Liver (tissue), 9 donors: ENCODE measurements around the gene NCOA4. TPM values are rescaled to one million over a fixed set of nuclear protein-coding genes. Genes with fewer than 3 reads are reported as not detected.
A peak's percentile ranks its signal among the peaks of the same experiment; 100 is the strongest.

Source experiments
- DNase-seq: peaks from one replicate; pipeline ENCODE4 v3.0.0-alpha.2; 2017; ENCODE audit warnings: low spot score
- H3K27ac ChIP-seq, 2 donors: one replicate each; pipeline ENCODE4 v1.7.0; 2013; ENCODE audit warnings: inconsistent platforms in 2 of 2, low read length in 2 of 2, control low read depth in 1 of 2, low read depth in 1 of 2, mild to moderate bottlenecking in 1 of 2
- H3K27me3 ChIP-seq, 4 donors: one replicate each; pipeline versions ENCODE4 v1.6.1 to v1.7.0; 2013; ENCODE audit warnings: low read length in 3 of 4, inconsistent platforms in 1 of 4, mild to moderate bottlenecking in 1 of 4, moderate library complexity in 1 of 4; ENCODE audit not compliant: control insufficient read depth in 4 of 4, insufficient read depth in 4 of 4
- H3K36me3 ChIP-seq, 4 donors: one replicate each; pipeline versions ENCODE4 v1.6.1 to v1.7.0; 2013; ENCODE audit warnings: low read length in 3 of 4, mild to moderate bottlenecking in 3 of 4, low read depth in 1 of 4, moderate library complexity in 1 of 4; ENCODE audit not compliant: control insufficient read depth in 4 of 4, insufficient read depth in 3 of 4
- H3K4me1 ChIP-seq, 4 donors: one replicate each; pipeline versions ENCODE4 v1.6.1 to v1.7.0; 2013; ENCODE audit warnings: low read length in 3 of 4, mild to moderate bottlenecking in 3 of 4, moderate library complexity in 1 of 4; ENCODE audit not compliant: control insufficient read depth in 4 of 4, insufficient read depth in 4 of 4
- H3K4me3 ChIP-seq, 3 donors: one replicate each; pipeline versions ENCODE4 v1.6.1 to v1.7.0; 2013; ENCODE audit warnings: low read length in 3 of 3, control low read depth in 1 of 3, low read depth in 1 of 3, mild to moderate bottlenecking in 1 of 3
- H3K9ac ChIP-seq, 2 donors: one replicate each; pipeline ENCODE4 v1.7.0; 2013; ENCODE audit warnings: low read length in 2 of 2, mild to moderate bottlenecking in 2 of 2, moderate library complexity in 2 of 2, control low read depth in 1 of 2, low read depth in 1 of 2
- H3K9me3 ChIP-seq, 4 donors: one replicate each; pipeline versions ENCODE4 v1.6.1 to v1.7.0; 2013; ENCODE audit warnings: low read length in 3 of 4; ENCODE audit not compliant: control insufficient read depth in 4 of 4
- EGR1 ChIP-seq, 2 donors: IDR thresholded peaks; 2 replicates each; pipeline ENCODE4 v1.6.1; 2016 to 2018; ENCODE audit warnings: antibody characterized with exemption in 2 of 2, low read depth in 2 of 2
- FOXA1 ChIP-seq: IDR thresholded peaks from 2 replicates; pipeline ENCODE4 v1.6.1; 2016; ENCODE audit warnings: antibody characterized with exemption
- FOXA2 ChIP-seq: IDR thresholded peaks from 2 replicates; pipeline ENCODE4 v1.6.1; 2016; ENCODE audit warnings: antibody characterized with exemption
- GABPA ChIP-seq, 2 donors: IDR thresholded peaks in 1 of 2; conservative IDR thresholded peaks in 1 of 2; 2 replicates each; pipeline ENCODE4 v1.6.1; 2016; ENCODE audit warnings: antibody characterized with exemption in 2 of 2, mild to moderate bottlenecking in 1 of 2, moderate library complexity in 1 of 2
- HNF4A ChIP-seq, 2 donors: conservative IDR thresholded peaks; 2 replicates each; pipeline ENCODE4 v1.6.1; 2016; ENCODE audit warnings: antibody characterized with exemption in 2 of 2, mild to moderate bottlenecking in 2 of 2
- HNF4G ChIP-seq: IDR thresholded peaks from 2 replicates; pipeline ENCODE4 v1.6.1; 2016; ENCODE audit warnings: antibody characterized with exemption
- JUND ChIP-seq, 2 donors: IDR thresholded peaks; 2 replicates each; pipeline ENCODE4 v1.6.1; 2016; ENCODE audit warnings: antibody characterized with exemption in 2 of 2
- MAX ChIP-seq: IDR thresholded peaks from 2 replicates; pipeline ENCODE4 v1.6.1; 2016; ENCODE audit warnings: antibody characterized with exemption
- NR2F2 ChIP-seq: IDR thresholded peaks from 2 replicates; pipeline ENCODE4 v1.6.1; 2016; ENCODE audit warnings: antibody characterized with exemption
- RAD21 ChIP-seq, 2 donors: IDR thresholded peaks; 2 replicates each; pipeline ENCODE4 v1.6.1; 2016; ENCODE audit warnings: antibody characterized with exemption in 2 of 2, mild to moderate bottlenecking in 2 of 2
- REST ChIP-seq: IDR thresholded peaks from 2 replicates; pipeline ENCODE4 v1.6.1; 2016; ENCODE audit warnings: antibody characterized with exemption, mild to moderate bottlenecking
- RXRA ChIP-seq, 2 donors: IDR thresholded peaks; 2 replicates each; pipeline ENCODE4 v1.6.1; 2017 to 2018; ENCODE audit warnings: antibody characterized with exemption in 2 of 2, mild to moderate bottlenecking in 1 of 2
- SP1 ChIP-seq: IDR thresholded peaks from 2 replicates; pipeline ENCODE4 v1.6.1; 2018; ENCODE audit warnings: antibody characterized with exemption, mild to moderate bottlenecking
- TAF1 ChIP-seq: conservative IDR thresholded peaks from 2 replicates; pipeline ENCODE4 v1.6.1; 2016; ENCODE audit warnings: antibody characterized with exemption, mild to moderate bottlenecking
- YY1 ChIP-seq: IDR thresholded peaks from 2 replicates; pipeline ENCODE4 v1.6.1; 2016; ENCODE audit warnings: antibody characterized with exemption, mild to moderate bottlenecking
- WGBS: extraction: QIAGEN DNeasy Blood & Tissue Kit; methylation state at CpG from one replicate; pipeline ENCODE4 v1.1.7; 2013; 5-methylcytosine and 5-hydroxymethylcytosine counted together
- polyA plus RNA-seq, 2 donors: library from polyadenylated mRNA; stranded (reverse) in 1 of 2; unstranded in 1 of 2; fragments of 200-250 nt in 1 of 2; fragments of >200 nt in 1 of 2; fragmentation: Nextera tagmentation in 1 of 2; extraction: Ambion mirVana in 1 of 2; gene quantifications; one replicate each; pipeline versions ENCODE4 v1.2.1 to v1.2.3, GENCODE V29; 2013 to 2015
- total RNA-seq, 2 donors: library from RNA; depleted of rRNA; stranded (reverse); fragments of >200 nt; gene quantifications; one replicate each; pipeline ENCODE4 v1.2.3, GENCODE V29; 2014
- TF ChIP-seq, protein P1 (sequence below): fragments of 150-350 bp; IDR thresholded peaks from 2 replicates; pipeline ENCODE4 v1.5.1; 2017; ENCODE audit warnings: improper control_type of control experiment, low read depth, low read length; ENCODE audit not compliant: missing input control
- TF ChIP-seq, protein P2 (sequence below): IDR thresholded peaks from 2 replicates; pipeline ENCODE4 v1.6.1; 2016; ENCODE audit warnings: antibody characterized with exemption
- TF ChIP-seq, protein P3 (sequence below): IDR thresholded peaks from 2 replicates; pipeline ENCODE4 v1.6.1; 2016; ENCODE audit warnings: antibody characterized with exemption
- donor health status: healthy.
- donor health status: healthy.
- donor health status: healthy.
- donor health status: healthy.
- donor health status: healthy.

Gene NCOA4
- total and polyA plus RNA-seq, 4 donors = 71.9 to 746 (median 168) TPM

DNA sequence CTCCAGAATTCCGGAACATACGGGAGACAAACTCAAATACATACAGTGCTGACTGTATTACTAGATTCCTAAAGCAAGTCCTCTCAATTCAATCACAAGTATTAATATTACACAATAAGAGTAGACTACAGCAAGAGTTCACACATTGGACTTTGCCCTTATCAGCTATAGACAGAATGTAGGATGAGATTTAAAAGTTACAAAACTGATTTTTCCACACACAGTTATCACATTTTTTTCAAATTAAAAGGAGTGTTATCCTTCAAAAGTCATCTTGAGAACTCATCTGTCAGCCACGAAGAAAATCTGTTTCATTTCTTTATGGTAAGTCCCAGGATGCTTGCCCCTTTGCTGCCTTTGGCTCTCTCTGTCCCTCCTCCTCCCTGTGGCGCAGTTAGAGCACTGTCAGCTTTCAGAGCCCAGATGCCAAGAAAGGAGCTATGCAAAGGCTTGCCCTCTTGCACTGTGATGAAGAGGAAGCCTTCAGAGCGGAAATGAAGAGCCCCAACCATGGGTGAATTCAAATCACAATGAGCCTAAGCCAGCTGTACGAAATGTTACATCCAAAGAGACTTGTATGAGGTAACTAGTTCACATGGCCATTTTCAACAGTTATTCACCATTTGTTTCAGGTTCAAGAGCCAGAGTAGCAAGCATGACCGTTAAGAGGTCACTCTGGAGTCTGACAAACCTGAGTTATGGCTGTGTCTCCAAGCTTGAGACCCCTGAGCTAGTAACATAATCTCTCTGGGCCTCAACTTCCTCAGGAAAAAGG, 10.7 kb downstream of the NCOA4 start:
- H3K36me3 ChIP-seq = peaks cover 1 to 7% (median 5%) of the 10 kb centered on the region in 4 donors
- no peaks in the 10 kb centered on the region for H3K27me3 ChIP-seq
- H3K4me1 ChIP-seq = peaks cover 8 to 78% (median 74%) of the 10 kb centered on the region in 4 donors
- H3K9me3 ChIP-seq = no peaks in the 10 kb centered on the region
- WGBS = 20% methylated on average over 7 of the region's 7 CpGs
- no peak for DNase-seq
- peak overlapping the region in 1 of 3 donors; percentile 25 for H3K4me3 ChIP-seq
- H3K27ac ChIP-seq = peak overlapping the region; percentile 66 to 67
- no peak for TF ChIP-seq FOXA1
- TF ChIP-seq, protein P1, sequence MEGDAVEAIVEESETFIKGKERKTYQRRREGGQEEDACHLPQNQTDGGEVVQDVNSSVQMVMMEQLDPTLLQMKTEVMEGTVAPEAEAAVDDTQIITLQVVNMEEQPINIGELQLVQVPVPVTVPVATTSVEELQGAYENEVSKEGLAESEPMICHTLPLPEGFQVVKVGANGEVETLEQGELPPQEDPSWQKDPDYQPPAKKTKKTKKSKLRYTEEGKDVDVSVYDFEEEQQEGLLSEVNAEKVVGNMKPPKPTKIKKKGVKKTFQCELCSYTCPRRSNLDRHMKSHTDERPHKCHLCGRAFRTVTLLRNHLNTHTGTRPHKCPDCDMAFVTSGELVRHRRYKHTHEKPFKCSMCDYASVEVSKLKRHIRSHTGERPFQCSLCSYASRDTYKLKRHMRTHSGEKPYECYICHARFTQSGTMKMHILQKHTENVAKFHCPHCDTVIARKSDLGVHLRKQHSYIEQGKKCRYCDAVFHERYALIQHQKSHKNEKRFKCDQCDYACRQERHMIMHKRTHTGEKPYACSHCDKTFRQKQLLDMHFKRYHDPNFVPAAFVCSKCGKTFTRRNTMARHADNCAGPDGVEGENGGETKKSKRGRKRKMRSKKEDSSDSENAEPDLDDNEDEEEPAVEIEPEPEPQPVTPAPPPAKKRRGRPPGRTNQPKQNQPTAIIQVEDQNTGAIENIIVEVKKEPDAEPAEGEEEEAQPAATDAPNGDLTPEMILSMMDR = peak; percentile 12
- TF ChIP-seq REST = no peak
- TF ChIP-seq SP1 = peak; percentile 7
- peak; percentile 80 to 86 for TF ChIP-seq HNF4A (conservative IDR thresholded peaks at IDR 0.05)
- TF ChIP-seq, protein P2, sequence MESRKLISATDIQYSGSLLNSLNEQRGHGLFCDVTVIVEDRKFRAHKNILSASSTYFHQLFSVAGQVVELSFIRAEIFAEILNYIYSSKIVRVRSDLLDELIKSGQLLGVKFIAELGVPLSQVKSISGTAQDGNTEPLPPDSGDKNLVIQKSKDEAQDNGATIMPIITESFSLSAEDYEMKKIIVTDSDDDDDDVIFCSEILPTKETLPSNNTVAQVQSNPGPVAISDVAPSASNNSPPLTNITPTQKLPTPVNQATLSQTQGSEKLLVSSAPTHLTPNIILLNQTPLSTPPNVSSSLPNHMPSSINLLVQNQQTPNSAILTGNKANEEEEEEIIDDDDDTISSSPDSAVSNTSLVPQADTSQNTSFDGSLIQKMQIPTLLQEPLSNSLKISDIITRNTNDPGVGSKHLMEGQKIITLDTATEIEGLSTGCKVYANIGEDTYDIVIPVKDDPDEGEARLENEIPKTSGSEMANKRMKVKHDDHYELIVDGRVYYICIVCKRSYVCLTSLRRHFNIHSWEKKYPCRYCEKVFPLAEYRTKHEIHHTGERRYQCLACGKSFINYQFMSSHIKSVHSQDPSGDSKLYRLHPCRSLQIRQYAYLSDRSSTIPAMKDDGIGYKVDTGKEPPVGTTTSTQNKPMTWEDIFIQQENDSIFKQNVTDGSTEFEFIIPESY = no peak
- no peak for TF ChIP-seq MAX
- TF ChIP-seq JUND (IDR thresholded peaks at IDR 0.05) = no peak
- no peak for TF ChIP-seq YY1
- TF ChIP-seq RXRA (IDR thresholded peaks at IDR 0.05) = peak; percentile 47 to 64
- TF ChIP-seq, protein P3, sequence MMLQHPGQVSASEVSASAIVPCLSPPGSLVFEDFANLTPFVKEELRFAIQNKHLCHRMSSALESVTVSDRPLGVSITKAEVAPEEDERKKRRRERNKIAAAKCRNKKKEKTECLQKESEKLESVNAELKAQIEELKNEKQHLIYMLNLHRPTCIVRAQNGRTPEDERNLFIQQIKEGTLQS = no peak
- no peak for TF ChIP-seq GABPA (IDR thresholded peaks at IDR 0.05 in 1 of 2, conservative IDR thresholded peaks at IDR 0.05 in 1 of 2)
- peak; percentile 40 for TF ChIP-seq HNF4G
- peak; percentile 36 for TF ChIP-seq TAF1
- no peak for TF ChIP-seq RAD21 (IDR thresholded peaks at IDR 0.05)
- no peak for TF ChIP-seq NR2F2
- no peak for TF ChIP-seq FOXA2
- TF ChIP-seq EGR1 (IDR thresholded peaks at IDR 0.05; ENCODE audit: low read depth in 2 of 2) = no peak
- H3K9ac ChIP-seq = no peak overlapping the region
